ENCODE data around the gene FAM13A.

The FAM13A gene

DNA sequence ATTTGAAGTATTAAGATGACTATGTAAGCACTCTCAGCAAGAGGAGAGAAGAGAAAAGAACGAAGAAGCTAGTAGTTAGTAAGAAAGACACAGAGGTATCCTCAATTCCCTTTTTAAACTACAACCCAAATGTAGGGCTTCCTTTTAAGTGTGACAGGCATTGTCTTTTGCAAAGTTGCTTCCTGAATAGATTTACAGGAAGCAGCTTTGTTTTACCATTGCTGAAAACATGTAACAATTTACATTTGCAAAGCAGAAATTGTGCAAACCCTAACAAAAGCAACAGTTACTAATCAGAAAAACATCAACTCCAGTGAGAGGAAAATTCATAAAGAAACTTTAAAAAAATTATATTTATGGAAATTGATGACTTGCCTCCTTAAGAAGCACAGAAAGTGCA lies 96.4 kb downstream of the FAM13A start:
- no peak overlapping the region for H2AFZ ChIP-seq (ENCODE audit: low read length)
- TF ChIP-seq EZH2 (optimal IDR thresholded peaks at IDR 0.05; ENCODE audit: low read depth, low read length): no peak
- TF ChIP-seq, protein P1, sequence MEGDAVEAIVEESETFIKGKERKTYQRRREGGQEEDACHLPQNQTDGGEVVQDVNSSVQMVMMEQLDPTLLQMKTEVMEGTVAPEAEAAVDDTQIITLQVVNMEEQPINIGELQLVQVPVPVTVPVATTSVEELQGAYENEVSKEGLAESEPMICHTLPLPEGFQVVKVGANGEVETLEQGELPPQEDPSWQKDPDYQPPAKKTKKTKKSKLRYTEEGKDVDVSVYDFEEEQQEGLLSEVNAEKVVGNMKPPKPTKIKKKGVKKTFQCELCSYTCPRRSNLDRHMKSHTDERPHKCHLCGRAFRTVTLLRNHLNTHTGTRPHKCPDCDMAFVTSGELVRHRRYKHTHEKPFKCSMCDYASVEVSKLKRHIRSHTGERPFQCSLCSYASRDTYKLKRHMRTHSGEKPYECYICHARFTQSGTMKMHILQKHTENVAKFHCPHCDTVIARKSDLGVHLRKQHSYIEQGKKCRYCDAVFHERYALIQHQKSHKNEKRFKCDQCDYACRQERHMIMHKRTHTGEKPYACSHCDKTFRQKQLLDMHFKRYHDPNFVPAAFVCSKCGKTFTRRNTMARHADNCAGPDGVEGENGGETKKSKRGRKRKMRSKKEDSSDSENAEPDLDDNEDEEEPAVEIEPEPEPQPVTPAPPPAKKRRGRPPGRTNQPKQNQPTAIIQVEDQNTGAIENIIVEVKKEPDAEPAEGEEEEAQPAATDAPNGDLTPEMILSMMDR (IDR thresholded peaks at IDR 0.05; ENCODE audit: low read length): no peak
- no peak for TF ChIP-seq EZH2phosphoT487 (IDR thresholded peaks at IDR 0.05; ENCODE audit: low read length)
- H3K9me2 ChIP-seq (replicated peaks; ENCODE audit: insufficient read depth, low read length): no peaks in the 10 kb centered on the region
- H3F3A ChIP-seq (ENCODE audit: insufficient read depth, low read length): no peaks in the 10 kb centered on the region
- H3K9ac ChIP-seq (ENCODE audit: low read length): no peak overlapping the region
- H3K9me3 ChIP-seq (replicated peaks; ENCODE audit: insufficient read depth, low read length): no peaks in the 10 kb centered on the region
- H3K79me2 ChIP-seq (ENCODE audit: low read length): no peaks in the 10 kb centered on the region
- no peaks in the 10 kb centered on the region for H3K36me3 ChIP-seq (replicated peaks; ENCODE audit: insufficient read depth, low read length)
- no peak overlapping the region for H3K4me3 ChIP-seq (ENCODE audit: low read length)
- H3K27ac ChIP-seq (ENCODE audit: low read length): no peak overlapping the region
- H3K4me1 ChIP-seq (ENCODE audit: low read length): no peaks in the 10 kb centered on the region
- no peak for DNase-seq
- H3K27me3 ChIP-seq (replicated peaks; ENCODE audit: insufficient read depth, low read length): no peaks in the 10 kb centered on the region
- no peak overlapping the region for H3K4me2 ChIP-seq (ENCODE audit: low read depth, low read length)
- no peaks in the 10 kb centered on the region for H4K20me1 ChIP-seq (ENCODE audit: insufficient read depth, low read length)

DNA sequence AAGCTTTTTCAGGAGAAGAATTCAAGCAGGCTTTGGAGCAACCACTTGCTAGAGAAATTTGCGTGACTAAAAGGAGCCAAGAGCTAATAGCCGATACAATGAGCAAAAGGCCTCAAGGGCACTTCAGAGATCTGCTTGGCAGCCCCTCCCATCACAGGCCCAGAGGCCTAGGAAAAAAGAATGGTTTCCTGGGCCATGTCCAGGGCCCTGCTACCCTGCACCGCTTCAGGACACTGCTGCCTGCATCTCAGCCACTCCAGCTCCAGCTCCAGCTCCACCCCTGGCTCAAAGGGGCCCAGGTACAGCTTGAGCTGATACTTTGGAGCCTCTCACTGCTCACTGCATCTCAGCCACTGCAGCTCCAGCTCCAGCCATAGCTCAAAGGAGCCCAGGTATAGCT lies 98.9 kb downstream of the FAM13A start:
- Histone ChIP-seq H3K79me2 (ENCODE audit: low read length) (no peaks in the 10 kb centered on the region), H4K20me1 (ENCODE audit: insufficient read depth, low read length) (no peaks in the 10 kb centered on the region), H3K4me3 (ENCODE audit: low read length) (no peak overlapping the region), H3K27ac (ENCODE audit: low read length) (no peak overlapping the region), H3K4me1 (ENCODE audit: low read length) (peaks cover 9% of the 10 kb centered on the region; the same call in 1 of the 2 replicates), H3K9me3 (replicated peaks; ENCODE audit: insufficient read depth, low read length) (no peaks in the 10 kb centered on the region), H3K36me3 (replicated peaks; ENCODE audit: insufficient read depth, low read length) (no peaks in the 10 kb centered on the region), H2AFZ (ENCODE audit: low read length) (no peak overlapping the region), H3K9me2 (replicated peaks; ENCODE audit: insufficient read depth, low read length) (no peaks in the 10 kb centered on the region), H3F3A (ENCODE audit: insufficient read depth, low read length) (no peaks in the 10 kb centered on the region), H3K9ac (ENCODE audit: low read length) (no peak overlapping the region), H3K27me3 (replicated peaks; ENCODE audit: insufficient read depth, low read length) (no peaks in the 10 kb centered on the region), H3K4me2 (ENCODE audit: low read depth, low read length) (no peak overlapping the region)
- TF ChIP-seq, protein P1 (IDR thresholded peaks at IDR 0.05; ENCODE audit: low read length): no peak
- TF ChIP-seq EZH2 (optimal IDR thresholded peaks at IDR 0.05; ENCODE audit: low read depth, low read length) (no peak), EZH2phosphoT487 (IDR thresholded peaks at IDR 0.05; ENCODE audit: low read length) (no peak)
- DNase-seq: no peak

DNA sequence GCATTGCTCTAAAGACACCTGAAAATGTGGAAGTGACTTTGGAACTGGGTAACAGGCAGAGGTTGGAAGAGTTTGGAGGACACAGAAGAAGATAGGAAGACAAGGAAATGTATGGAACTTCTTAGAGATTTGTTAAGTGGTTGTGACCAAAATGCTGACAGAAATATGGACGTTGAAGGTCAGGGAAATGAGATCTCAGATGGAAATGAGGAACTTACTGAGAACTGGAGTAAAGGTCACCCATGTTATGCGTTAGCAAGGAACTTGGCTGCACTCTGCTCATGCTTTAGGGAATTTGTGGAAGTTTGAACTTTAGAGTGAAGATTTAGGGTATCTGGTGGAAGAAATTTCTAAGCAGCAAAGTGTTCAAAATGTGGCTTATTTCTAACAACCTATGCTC lies 99.4 kb downstream of the FAM13A start:
- Histone ChIP-seq H3K27me3 (replicated peaks; ENCODE audit: insufficient read depth, low read length) (no peaks in the 10 kb centered on the region), H3K4me3 (ENCODE audit: low read length) (no peak overlapping the region), H3K27ac (ENCODE audit: low read length) (no peak overlapping the region), H3K4me1 (ENCODE audit: low read length) (peaks cover 9% of the 10 kb centered on the region; the same call in 1 of the 2 replicates), H3F3A (ENCODE audit: insufficient read depth, low read length) (no peaks in the 10 kb centered on the region), H3K79me2 (ENCODE audit: low read length) (no peaks in the 10 kb centered on the region), H2AFZ (ENCODE audit: low read length) (no peak overlapping the region), H4K20me1 (ENCODE audit: insufficient read depth, low read length) (no peaks in the 10 kb centered on the region), H3K4me2 (ENCODE audit: low read depth, low read length) (no peak overlapping the region), H3K9me2 (replicated peaks; ENCODE audit: insufficient read depth, low read length) (no peaks in the 10 kb centered on the region), H3K36me3 (replicated peaks; ENCODE audit: insufficient read depth, low read length) (no peaks in the 10 kb centered on the region), H3K9me3 (replicated peaks; ENCODE audit: insufficient read depth, low read length) (no peaks in the 10 kb centered on the region), H3K9ac (ENCODE audit: low read length) (no peak overlapping the region)
- no peak for DNase-seq
- TF ChIP-seq, protein P1 (IDR thresholded peaks at IDR 0.05; ENCODE audit: low read length): no peak
- TF ChIP-seq EZH2 (optimal IDR thresholded peaks at IDR 0.05; ENCODE audit: low read depth, low read length) (no peak), EZH2phosphoT487 (IDR thresholded peaks at IDR 0.05; ENCODE audit: low read length) (no peak)

Data from MM.1S (cell line).